ENCODE measurements around the gene CD7.

Gene CD7

DNA sequence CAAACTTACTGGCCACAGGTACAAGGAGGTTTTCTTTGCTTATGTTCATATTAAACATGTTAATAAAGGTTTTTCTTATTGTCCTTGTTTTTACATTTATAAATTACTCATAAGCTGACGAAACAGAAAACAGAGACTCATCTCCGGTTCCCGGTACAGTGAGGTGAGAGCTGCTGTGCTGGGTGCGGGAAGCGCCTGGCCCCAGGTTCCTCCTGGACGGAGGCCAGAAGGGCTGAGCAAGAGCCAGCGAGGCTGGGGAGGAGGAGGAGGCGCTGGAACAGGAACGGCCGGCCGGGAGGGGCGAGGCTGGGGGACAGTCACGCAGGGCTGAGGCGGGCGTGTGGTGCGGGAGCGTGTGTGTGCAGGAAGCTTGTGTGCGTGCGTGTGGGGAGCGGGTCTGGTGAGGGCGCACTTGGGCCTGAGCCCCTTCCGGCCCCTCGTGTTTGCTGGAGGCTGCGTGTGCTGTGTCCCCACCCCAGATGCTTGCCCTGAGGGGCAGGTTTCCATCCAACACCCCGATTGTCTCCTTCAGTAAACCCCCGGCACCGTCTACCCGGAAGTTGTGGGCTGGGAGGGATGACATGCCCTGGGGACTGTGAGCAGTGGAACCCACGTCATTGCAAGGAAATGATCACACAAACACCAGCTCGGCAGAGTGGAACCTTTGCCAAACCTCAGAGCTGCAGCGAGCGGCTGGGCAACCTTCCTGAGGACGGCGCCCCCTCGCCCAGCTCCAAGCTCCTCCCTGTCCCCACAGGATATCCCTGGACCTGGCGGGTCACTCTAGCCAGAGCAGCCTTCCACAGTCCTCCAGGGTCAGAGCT, 19.5 kb downstream of the CD7 start:
- DNase-seq (ENCODE audit: low read depth), result peak; percentile 84

GRCh38 chr17:82297280-82297713, 20.1 kb downstream of the CD7 start:
- no peak for DNase-seq (ENCODE audit: low read depth)

DNA sequence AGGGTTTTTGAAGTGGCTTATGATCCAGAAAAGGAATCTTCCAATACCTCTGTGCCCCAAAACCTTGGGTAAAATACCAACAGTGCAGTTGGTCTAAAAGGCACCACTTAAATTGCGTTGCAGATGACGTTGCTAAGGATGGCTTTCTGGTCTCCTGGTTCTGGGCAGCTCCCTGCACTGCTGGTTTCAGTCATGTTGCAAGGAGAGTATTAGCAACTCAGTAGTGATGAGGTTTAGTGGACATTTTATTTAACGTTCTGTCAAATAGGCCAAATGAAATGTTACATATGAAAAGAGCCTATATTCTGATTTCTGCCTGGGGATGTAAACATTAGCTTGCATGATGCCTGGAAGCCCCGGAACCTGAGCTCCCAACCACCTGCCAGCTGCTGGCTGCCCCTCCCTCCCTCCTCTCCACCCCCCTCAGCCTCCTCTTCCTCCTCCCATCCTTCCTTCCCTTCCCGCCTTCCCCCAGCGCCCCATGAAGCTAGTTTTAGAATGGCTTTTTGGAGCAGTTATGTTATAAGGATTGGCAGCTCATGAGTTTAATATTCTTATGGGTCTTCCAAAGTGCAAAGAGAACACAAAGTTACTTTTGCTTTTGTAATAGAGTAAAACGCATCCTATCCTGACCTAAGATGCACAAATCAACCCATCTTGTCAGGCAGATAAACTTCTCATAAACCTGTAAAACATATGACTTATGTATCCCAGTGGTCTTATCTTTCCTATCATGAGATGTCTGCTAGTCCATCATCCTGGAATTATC, 20.7 kb downstream of the CD7 start:
- no peak for DNase-seq (ENCODE audit: low read depth)

GRCh38 chr17:82295472-82295814, 22.0 kb downstream of the CD7 start:
- no peak for DNase-seq (ENCODE audit: low read depth)

DNA sequence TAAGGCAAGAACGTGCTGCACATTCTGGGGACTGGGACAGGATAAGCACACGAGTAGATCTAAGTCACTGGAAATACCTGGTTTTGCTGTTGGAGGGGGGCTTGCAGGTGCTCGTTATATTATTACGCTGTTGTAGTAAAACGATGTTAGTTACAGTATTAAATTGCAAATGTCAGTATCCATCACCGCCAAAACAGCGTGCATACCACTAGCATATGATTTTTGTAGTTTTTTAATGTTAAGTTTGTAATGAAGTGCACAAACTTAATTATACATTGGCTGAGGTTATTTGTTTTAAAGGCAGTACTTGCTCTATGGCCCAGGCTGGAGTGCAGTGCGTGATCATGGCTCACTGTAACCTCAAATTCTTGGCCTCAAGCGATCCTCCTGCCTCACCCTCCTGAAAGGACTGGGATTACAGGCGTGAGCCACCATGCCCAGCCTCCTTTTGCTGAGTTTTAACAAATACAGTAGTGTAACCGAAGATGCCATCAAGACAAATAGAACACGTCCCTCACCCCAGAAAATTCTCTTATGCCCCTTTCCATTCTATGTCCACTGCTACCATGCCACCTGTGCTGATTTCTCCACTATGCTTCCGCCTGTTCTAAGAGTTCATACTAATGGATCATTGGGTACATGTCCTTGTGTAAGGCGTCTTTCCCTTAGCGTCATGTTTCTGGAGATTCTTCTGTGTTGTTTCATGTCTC, 23.2 kb downstream of the CD7 start:
- DNase-seq (ENCODE audit: low read depth), result no peak

DNA sequence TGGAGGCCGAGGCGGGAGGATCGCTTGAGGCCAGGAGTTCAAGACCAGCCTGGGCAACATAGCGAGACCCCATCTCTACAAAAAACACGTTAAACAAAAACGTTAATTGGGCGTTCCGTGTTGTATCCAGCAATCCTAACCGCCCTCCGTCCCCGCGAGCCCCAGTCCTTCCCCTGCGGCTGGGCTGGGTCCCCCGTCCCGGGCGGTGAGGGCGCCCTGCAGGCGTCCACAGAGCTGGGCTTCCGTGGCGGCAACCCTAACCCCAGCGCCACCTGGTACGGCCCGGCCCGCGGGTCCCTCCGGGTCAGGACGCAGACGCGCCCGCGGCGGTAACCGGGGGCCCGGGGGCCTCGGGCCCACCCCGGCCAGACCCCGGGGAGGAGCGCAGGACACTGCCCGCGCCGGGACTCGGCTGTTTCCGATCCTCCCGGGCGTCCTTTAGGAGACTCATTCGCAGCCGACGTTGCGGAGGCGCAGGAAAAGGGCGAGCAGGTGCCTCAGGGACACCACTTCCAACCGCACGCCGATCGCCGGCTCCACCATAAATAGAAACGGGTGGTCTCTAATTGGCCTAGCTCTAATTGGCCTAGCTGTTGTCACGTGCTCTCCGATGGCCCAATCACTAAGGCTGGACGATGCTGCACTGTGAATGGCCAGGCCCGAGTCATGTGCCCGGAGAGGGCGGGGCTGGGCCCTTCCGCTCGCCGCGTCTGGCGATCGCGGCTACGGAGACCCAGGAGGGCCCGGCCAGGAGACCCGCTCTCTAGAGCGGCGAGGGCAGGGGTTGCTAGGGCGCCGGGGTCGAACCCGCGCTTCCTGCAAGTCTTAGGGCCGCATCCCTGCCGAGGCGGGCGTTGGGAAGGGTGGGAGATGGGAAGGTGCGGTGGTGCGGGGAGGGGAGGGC, 24.9 kb downstream of the CD7 start:
- peak; percentile 98 for DNase-seq (ENCODE audit: low read depth)

DNA sequence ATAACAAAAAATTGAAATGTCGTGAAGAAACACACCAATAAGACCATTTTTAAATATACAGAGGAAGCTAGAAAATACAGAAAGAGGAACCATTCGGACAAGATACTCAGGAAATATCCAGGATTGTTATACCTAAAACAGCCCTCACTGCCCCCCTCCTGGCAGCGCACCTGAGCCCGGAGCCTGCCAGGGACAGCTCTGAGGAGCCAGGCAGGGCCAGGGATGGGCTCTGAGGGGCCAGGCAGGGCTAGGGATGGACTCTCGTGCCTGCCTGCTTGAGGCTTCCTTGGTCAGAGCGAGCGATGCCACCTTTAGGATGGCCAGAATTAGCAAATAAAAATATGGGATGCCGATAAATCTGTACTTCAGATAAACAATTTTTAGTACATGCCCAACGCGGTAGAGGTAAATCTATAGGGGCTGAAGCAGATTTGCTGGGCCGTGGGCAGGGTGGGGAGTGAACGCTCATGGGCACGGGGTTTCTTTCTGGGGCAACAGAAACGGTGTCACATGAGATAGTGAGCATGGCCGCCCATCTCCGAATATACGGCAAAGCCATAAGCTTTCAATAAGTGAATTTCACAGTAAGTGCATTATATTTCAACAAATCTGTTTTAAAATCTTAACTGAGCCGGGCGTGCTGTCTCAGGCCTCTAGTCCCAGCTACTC, 25.7 kb downstream of the CD7 start:
- DNase-seq (ENCODE audit: low read depth), result no peak

DNA sequence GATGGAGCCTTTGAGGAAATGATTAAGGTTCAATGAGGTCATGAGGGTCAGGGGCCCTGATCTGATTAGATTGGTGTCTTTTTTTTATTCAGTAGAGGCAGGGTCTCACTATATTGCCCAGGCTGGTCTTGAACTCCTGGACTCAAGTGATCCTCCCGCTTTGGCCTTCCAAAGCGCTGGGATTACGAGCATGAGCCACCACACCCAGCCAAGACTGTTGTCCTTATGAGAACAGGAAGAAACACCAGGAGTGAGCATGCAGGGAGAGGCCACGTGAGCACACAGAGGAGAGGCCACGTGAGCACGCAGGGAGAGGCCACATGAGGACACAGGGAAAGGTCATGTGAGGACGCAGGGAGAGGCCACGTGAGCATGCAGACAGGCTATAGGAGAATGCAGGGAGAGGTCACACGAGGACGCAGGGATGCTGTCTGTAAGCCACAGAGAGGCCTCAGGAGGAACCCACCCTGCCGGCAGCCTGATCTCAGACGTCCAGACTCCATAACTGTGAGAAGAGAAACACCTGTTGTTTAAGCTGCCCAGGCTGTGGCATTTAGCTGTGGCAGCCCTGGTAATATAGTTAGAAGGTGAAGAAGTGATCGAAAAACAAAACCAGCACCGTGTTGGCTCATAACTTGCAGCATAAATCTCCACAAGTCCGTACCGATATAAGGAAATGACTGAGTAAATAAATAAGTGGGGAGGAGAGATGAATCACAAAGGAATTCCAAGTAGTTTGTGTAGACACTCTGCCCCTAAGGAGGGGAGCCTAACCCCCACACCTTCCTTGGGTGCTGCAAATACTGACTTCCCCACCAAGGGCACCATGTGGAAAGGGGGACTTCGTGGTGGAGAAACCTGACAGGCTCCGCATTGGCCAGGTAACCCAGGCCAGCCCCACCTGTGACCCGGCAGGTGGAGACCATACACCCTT, 29.3 kb downstream of the CD7 start:
- DNase-seq (ENCODE audit: low read depth), result no peak

GRCh38 chr17:82287013-82287867, 30.2 kb downstream of the CD7 start:
- DNase-seq (ENCODE audit: low read depth), result no peak

DNA sequence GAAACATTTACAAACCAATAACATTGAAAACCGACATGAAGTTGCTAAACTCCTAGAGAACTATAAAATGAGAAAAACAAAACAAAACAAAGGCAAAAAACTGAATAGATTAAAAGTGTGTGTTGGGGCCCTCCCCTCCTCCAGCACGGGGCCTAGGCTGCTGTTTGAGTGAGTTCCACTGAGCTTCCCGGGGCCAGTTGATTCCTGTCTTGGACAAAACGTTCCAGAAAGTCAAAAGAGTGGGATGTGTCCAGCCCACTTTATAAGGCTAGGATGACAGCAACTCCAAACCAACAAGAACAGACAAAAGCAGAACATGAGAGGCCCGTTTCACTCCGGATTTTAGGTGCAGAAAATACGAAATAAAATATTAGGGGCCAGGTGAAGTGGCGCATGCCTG, 32.3 kb downstream of the CD7 start:
- no peak for DNase-seq (ENCODE audit: low read depth)

GRCh38 chr17:82283208-82283749, 34.1 kb downstream of the CD7 start:
- no peak for DNase-seq (ENCODE audit: low read depth)

- DNase-seq (ENCODE audit: low read depth), result no peak
Observed at GRCh38 chr17:82282239-82283207, 34.9 kb downstream of the CD7 start.

- DNase-seq (ENCODE audit: low read depth), result no peak
Observed at GRCh38 chr17:82281502-82282238, 35.7 kb downstream of the CD7 start.

DNA sequence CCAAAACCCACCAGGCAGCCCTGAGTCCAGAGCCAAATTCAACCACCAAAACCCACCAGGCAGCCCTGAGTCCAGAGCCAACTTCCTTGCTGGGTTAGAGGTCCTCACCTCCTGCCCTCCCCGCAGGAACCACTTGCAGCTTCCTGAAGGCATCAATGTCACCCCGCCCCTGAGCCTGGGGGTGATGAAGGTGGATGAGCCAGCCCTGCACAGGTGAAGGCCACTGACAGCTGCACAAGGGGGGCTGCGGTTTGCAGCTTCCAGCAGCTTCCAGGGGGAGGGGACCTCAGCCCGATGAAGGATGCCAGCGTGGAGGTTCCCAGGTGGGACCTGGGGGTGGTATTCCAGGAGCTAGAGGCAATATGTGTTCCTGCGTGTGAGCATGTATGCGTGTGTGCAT, 36.3 kb downstream of the CD7 start:
- DNase-seq (ENCODE audit: low read depth), result no peak

GRCh38 chr17:82280537-82280936, 36.9 kb downstream of the CD7 start:
- DNase-seq (ENCODE audit: low read depth), result no peak

GRCh38 chr17:82278786-82279391, 38.5 kb downstream of the CD7 start:
- DNase-seq (ENCODE audit: low read depth), result no peak

DNA sequence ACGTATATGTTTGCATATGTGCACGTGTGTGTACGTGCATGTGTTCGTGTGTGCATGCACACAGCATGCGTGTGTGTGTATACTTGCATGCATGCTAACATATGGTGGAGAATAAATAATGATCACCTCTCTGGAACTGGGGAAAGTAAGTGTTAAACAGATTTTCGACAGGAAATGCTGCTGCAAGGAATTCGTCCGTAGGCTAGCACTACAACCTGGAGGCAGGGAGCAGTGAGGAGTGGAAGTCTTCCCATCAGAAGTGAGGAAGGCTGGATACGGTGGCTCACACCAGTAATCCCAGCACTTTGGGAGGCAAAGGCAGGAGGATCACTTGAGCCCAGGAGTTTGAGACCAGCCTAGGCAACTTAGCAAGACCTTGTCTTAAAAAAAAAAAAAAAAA, 39.1 kb downstream of the CD7 start:
- no peak for DNase-seq (ENCODE audit: low read depth)

Data from CMK (cell line).